Lung (tissue), 12 donors: ENCODE results near the gene UGCG. TPM values are rescaled to one million over a fixed set of nuclear protein-coding genes. Genes with fewer than 3 reads are reported as not detected.
A peak's percentile ranks its signal among the peaks of the same experiment; 100 is the strongest.
"Not testable (repeated sequence)": the region's sequence is repeated elsewhere in the genome, so short reads cannot be mapped to it uniquely, and the experiment has no call there.

Experiments used
- ATAC-seq: fragments of 200-7000 bp; cut with Tn5 transposase; one replicate; pipeline ENCODE4 v1.9.1; 2020; ENCODE audit warnings: moderate number of reproducible peaks; ENCODE audit not compliant: insufficient read depth, low FRiP score
- DNase-seq, 3 donors: peaks; one replicate each; pipeline ENCODE4 v3.0.0-alpha.2; 2013 to 2017
- H3K27ac ChIP-seq, 2 donors: one replicate each; pipeline ENCODE4 v1.5.1; 2013; ENCODE audit warnings: mild to moderate bottlenecking in 2 of 2, moderate library complexity in 2 of 2, control low read depth in 1 of 2, inconsistent platforms in 1 of 2, low read depth in 1 of 2, low read length in 1 of 2
- H3K27me3 ChIP-seq, 3 donors: one replicate each; pipeline ENCODE4 v1.5.1; 2013; ENCODE audit warnings: low read length in 2 of 3; ENCODE audit not compliant: control insufficient read depth in 3 of 3, insufficient read depth in 3 of 3
- H3K36me3 ChIP-seq, 4 donors: one replicate each; pipeline ENCODE4 v1.5.1; 2013; ENCODE audit warnings: low read length in 4 of 4, mild to moderate bottlenecking in 1 of 4, moderate library complexity in 1 of 4; ENCODE audit not compliant: control insufficient read depth in 4 of 4, insufficient read depth in 4 of 4
- H3K4me1 ChIP-seq, 5 donors: one replicate each; pipeline ENCODE4 v1.5.1; 2013; ENCODE audit warnings: low read length in 5 of 5, mild to moderate bottlenecking in 2 of 5, moderate library complexity in 1 of 5; ENCODE audit not compliant: control insufficient read depth in 5 of 5, insufficient read depth in 5 of 5
- H3K4me3 ChIP-seq: one replicate; pipeline ENCODE4 v1.5.1; 2013; ENCODE audit warnings: mild to moderate bottlenecking, control low read depth, moderate library complexity
- H3K9ac ChIP-seq, 2 donors: one replicate each; pipeline ENCODE4 v1.5.1; 2013; ENCODE audit warnings: low read length in 2 of 2, control low read depth in 1 of 2; ENCODE audit not compliant: insufficient read depth in 1 of 2
- H3K9me3 ChIP-seq, 4 donors: one replicate each; pipeline ENCODE4 v1.5.1; 2013; ENCODE audit warnings: low read length in 3 of 4, mild to moderate bottlenecking in 1 of 4, moderate library complexity in 1 of 4; ENCODE audit not compliant: control insufficient read depth in 4 of 4, insufficient read depth in 3 of 4
- WGBS, 2 donors: extraction: QIAGEN DNeasy Blood & Tissue Kit; methylation state at CpG; one replicate each; pipeline ENCODE4 v1.1.7; 2013; 5-methylcytosine and 5-hydroxymethylcytosine counted together
- polyA plus RNA-seq, 2 donors: library from polyadenylated mRNA; stranded (reverse); fragments of 200-250 nt; gene quantifications; one replicate each; pipeline ENCODE4 v1.2.1, GENCODE V29; 2013
- total RNA-seq, 2 donors: library from RNA; depleted of rRNA in 1 of 2; stranded (reverse); fragments of >200 nt in 1 of 2; gene quantifications; one replicate each; pipeline ENCODE4 v1.2.1, GENCODE V29; 2014 to 2021
- TF ChIP-seq, protein P1 (sequence below): IDR thresholded peaks from 2 replicates; pipeline ENCODE4 v1.5.1; 2012; ENCODE audit warnings: mild to moderate bottlenecking; ENCODE audit errors: control extremely low read depth, extremely low read depth
- donor health status: control.
- donor health status: control.
- donor health status: Bipolar disorder and iron deficiency.
- donor health status: healthy.
- donor health status: DM: yes; HTN: yes; CAD: no.

UGCG gene
- total and polyA plus RNA-seq, 4 donors, result 32.2 to 157 (median 37.5) TPM

DNA sequence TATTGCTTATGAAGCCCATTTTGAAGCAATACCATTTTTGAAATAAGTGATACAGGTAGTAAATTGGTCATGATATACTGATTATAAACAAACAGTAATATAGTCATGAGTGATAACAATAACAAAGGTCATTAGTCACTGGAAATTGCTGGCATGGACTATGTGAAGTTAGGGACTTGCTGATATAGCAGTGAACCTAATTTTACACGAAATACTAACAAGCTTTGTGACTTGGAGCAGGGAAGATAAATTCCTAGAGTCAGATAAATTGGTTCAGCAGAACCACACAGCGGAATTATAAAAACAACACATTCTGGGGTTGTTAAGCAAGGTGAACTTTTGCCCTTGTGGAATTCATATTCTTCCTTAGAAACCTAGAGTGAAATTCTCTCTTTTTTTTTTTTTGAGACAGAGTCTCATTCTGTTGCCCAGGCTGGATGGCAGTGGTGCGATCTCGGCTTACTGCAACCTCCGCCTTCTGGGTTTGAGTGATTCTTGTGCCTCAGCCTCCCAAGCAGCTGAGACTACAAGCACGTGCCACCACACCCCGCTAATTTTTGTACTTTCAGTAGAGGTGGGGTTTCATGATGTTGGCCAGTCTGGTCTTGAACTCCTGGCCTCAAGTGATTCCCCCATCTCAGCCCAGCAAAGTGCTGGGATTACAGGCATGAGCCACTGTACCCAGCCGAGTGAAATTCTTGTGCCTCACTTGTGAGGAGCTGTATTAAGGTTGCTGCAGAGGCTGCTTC is 6.0 kb downstream of the UGCG start:
- Histone ChIP-seq H3K36me3 (no peaks in the 10 kb centered on the region), H3K4me3 (no peak overlapping the region), H3K4me1 (peaks cover 18 to 43% (median 28%) of the 10 kb centered on the region in 5 donors), H3K9me3 (no peaks in the 10 kb centered on the region), H3K9ac (peak overlapping the region in 1 of 2 donors; percentile 17), H3K27ac (no peak overlapping the region), H3K27me3 (no peaks in the 10 kb centered on the region)
- ATAC-seq, result no peak
- peak in 1 of 3 donors; percentile 8 for DNase-seq
- TF ChIP-seq, protein P1, sequence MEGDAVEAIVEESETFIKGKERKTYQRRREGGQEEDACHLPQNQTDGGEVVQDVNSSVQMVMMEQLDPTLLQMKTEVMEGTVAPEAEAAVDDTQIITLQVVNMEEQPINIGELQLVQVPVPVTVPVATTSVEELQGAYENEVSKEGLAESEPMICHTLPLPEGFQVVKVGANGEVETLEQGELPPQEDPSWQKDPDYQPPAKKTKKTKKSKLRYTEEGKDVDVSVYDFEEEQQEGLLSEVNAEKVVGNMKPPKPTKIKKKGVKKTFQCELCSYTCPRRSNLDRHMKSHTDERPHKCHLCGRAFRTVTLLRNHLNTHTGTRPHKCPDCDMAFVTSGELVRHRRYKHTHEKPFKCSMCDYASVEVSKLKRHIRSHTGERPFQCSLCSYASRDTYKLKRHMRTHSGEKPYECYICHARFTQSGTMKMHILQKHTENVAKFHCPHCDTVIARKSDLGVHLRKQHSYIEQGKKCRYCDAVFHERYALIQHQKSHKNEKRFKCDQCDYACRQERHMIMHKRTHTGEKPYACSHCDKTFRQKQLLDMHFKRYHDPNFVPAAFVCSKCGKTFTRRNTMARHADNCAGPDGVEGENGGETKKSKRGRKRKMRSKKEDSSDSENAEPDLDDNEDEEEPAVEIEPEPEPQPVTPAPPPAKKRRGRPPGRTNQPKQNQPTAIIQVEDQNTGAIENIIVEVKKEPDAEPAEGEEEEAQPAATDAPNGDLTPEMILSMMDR, result no peak
- 84 to 85% methylated on average over 8 of the region's 8 CpGs for WGBS, 2 donors

DNA sequence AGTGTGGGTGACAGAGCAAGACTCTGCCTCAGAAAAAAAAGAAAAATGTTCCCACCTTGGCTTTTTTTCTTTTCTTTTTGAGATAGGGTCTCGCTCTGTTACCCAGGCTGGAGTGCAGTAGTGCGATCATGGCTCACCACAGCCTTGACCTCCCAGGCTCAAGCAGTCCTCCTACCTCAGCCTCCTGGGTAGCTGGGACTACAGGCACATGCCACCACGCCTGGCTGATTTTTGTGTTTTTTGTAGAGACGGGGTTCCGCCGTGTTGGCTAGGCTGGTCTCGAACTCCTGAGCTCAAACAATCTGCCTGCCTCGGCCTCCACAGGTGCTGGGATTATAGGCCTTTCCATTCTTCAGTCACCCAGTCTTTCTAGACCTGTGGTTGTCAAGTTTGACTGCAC is 6.9 kb downstream of the UGCG start:
- not testable (repeated sequence) for H3K9me3 ChIP-seq, DNase-seq, ATAC-seq, H3K27me3 ChIP-seq, H3K36me3 ChIP-seq, H3K4me3 ChIP-seq, H3K9ac ChIP-seq, H3K27ac ChIP-seq
- peaks cover 19 to 33% (median 28%) of the 10 kb centered on the region in 5 donors for H3K4me1 ChIP-seq
- WGBS, 2 donors, result 95% methylated on average over 8 of the region's 8 CpGs

DNA sequence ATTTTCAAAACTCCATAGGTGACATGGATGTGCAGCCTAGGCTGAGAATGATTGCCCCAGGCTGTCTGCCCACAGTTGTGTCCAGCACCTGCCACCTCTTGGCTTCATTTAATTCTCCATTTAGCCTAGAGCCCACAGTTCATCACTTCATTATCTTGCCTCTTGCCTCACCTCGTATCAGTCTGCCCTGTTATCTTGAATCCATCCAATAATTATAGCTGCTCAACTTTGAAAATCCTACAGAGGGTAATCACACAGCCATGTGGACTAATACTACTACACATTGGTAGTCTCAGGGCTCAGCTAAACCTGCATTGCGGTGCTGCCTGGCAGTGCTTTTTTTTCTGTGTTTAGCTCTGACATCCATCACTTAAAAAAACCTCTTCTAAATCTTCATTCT is 7.4 kb downstream of the UGCG start:
- no peak overlapping the region for H3K27ac ChIP-seq
- ATAC-seq (no peak), DNase-seq (no peak)
- H3K9me3 ChIP-seq, result no peaks in the 10 kb centered on the region
- H3K4me3 ChIP-seq, result no peak overlapping the region
- 69 to 74% methylated on average over 2 of the region's 2 CpGs for WGBS, 2 donors
- H3K4me1 ChIP-seq, result peaks cover 21 to 32% (median 26%) of the 10 kb centered on the region in 5 donors
- H3K27me3 ChIP-seq, result no peaks in the 10 kb centered on the region
- H3K36me3 ChIP-seq, result no peaks in the 10 kb centered on the region
- TF ChIP-seq, protein P1, result no peak
- H3K9ac ChIP-seq, result no peak overlapping the region

DNA sequence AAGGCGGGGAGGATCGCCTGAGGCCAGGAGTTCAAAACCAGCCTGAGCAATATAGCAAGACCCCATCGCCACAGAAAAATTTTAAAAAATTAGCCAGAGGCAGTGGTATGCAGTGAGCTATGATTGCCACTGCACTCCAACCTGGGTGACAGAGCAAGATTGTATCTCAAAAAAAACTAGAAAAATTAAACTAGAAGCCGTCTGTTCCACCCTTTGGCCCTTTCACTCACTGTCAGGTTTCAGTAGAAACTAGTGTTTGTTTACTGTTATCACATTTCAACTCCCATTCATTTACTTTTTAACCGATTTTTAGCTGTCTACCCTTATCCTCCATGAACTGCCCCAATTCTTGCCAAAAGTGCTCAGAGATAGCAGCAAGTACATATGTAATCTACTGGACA is 8.3 kb downstream of the UGCG start:
- Histone ChIP-seq H3K9me3 (no peaks in the 10 kb centered on the region), H3K4me3 (no peak overlapping the region), H3K9ac (no peak overlapping the region), H3K27me3 (no peaks in the 10 kb centered on the region), H3K27ac (no peak overlapping the region), H3K4me1 (peaks cover 20 to 39% (median 24%) of the 10 kb centered on the region in 5 donors), H3K36me3 (no peaks in the 10 kb centered on the region)
- 87 to 92% methylated on average over 5 of the region's 5 CpGs for whole genome bisulfite sequencing, 2 donors
- TF ChIP-seq, protein P1, result no peak
- ATAC-seq (no peak), DNase-seq (no peak)
